ENCODE measurements around the gene CCDC33. TPM values are rescaled to one million over a fixed set of nuclear protein-coding genes. Genes with fewer than 3 reads are reported as not detected.
A peak's percentile ranks its signal among the peaks of the same experiment; 100 is the strongest.

Gene CCDC33
- total RNA-seq, 1 experiment from 2014 or later, result 10.6 TPM

DNA sequence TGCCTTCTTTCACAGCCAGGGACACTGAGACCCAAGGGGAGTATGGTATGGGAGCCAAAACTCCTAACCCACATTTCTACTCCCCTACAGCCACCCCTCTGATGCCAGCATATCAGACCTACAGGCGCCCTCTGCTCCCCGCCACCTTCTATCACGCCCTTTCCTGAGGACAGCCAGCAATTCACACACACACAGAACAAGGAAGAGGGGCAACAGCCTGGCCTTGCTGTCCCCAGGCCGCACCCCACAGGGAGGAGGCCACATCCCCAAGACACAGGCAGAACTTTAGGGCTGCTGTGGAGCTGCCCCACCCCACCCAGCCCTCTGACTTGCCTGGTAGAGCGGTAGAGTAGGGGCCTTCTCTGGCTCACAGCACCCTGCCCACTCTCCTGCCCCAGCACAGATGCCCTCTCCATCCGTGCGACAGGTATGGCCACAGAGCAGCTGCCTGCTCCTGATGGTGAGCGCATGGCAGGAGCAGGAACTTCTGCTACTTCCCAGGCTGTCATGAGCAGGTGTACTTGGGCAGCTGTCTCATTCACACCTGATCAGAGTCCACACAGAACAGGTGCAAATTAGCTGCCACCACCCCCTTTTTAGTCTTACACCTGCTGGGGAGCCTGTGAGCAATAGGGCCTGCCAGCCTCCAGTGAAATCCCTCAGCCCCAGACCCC, 33.4 kb downstream of the CCDC33 start (continued):
- TF ChIP-seq, protein P1, sequence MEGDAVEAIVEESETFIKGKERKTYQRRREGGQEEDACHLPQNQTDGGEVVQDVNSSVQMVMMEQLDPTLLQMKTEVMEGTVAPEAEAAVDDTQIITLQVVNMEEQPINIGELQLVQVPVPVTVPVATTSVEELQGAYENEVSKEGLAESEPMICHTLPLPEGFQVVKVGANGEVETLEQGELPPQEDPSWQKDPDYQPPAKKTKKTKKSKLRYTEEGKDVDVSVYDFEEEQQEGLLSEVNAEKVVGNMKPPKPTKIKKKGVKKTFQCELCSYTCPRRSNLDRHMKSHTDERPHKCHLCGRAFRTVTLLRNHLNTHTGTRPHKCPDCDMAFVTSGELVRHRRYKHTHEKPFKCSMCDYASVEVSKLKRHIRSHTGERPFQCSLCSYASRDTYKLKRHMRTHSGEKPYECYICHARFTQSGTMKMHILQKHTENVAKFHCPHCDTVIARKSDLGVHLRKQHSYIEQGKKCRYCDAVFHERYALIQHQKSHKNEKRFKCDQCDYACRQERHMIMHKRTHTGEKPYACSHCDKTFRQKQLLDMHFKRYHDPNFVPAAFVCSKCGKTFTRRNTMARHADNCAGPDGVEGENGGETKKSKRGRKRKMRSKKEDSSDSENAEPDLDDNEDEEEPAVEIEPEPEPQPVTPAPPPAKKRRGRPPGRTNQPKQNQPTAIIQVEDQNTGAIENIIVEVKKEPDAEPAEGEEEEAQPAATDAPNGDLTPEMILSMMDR (IDR thresholded peaks at IDR 0.05), result no peak
- TF ChIP-seq RELA (CRISPR knock-in tag; IDR thresholded peaks at IDR 0.05; ENCODE audit: borderline replicate concordance) (no peak), CDX4 (CRISPR knock-in tag; IDR thresholded peaks at IDR 0.05; ENCODE audit: borderline replicate concordance) (no peak)

- ChIA-PET CTCF (no interaction called here), POLR2A (no interaction called here)
- no peaks in the 10 kb centered on the region for H3K9me3 Mint-ChIP-seq
- no peak overlapping the region for H3K27ac Mint-ChIP-seq
- H3K4me1 Mint-ChIP-seq, result peaks cover 6% of the 10 kb centered on the region; the same call in 1 of the 2 replicates
- no peaks in the 10 kb centered on the region for H3K36me3 Mint-ChIP-seq
- no peak for ATAC-seq
- H3K27me3 Mint-ChIP-seq (ENCODE audit: low read depth), result 0 out of 2 replicates have a peak, but pooled peaks cover 3% of the 10 kb centered on the region
- no peak for DNase-seq (ENCODE audit: low spot score)
- no peak for TF ChIP-seq GRHL2 (CRISPR knock-in tag; IDR thresholded peaks at IDR 0.05; ENCODE audit: insufficient replicate concordance, severe bottlenecking)
- H3K4me3 Mint-ChIP-seq, result no peak overlapping the region
These were observed 34.0 kb downstream of the CCDC33 start for GRCh38 chr15:74270155-74270554.

- peaks cover 6% of the 10 kb centered on the region; the same call in 1 of the 2 replicates for H3K4me1 Mint-ChIP-seq
- DNase-seq (ENCODE audit: low spot score) (no peak), ATAC-seq (peak; percentile 46)
- H3K36me3 Mint-ChIP-seq, result no peaks in the 10 kb centered on the region
- no peaks in the 10 kb centered on the region for H3K9me3 Mint-ChIP-seq
- ChIA-PET CTCF (interaction anchor here (0.6 to 1.3 kb wide), 4 partner anchors 38 to 143 kb away, joined by 4 to 5 read pairs (median 5); no protein-coding TSS in a partner anchor), POLR2A (no interaction called here)
- peak overlapping the region; percentile 29; the same call in 1 of the 2 replicates for H3K27ac Mint-ChIP-seq
- 0 out of 2 replicates have a peak, but pooled peaks cover 3% of the 10 kb centered on the region for H3K27me3 Mint-ChIP-seq (ENCODE audit: low read depth)
- no peak overlapping the region for H3K4me3 Mint-ChIP-seq
- TF ChIP-seq ZNF423 (CRISPR knock-in tag; IDR thresholded peaks at IDR 0.05) (no peak), HMGXB4 (CRISPR knock-in tag; IDR thresholded peaks at IDR 0.05) (no peak), NR1H2 (CRISPR knock-in tag; IDR thresholded peaks at IDR 0.05) (no peak), NR3C1 (CRISPR knock-in tag; conservative IDR thresholded peaks at IDR 0.05; ENCODE audit: low read depth) (no peak), ATF1 (CRISPR knock-in tag; IDR thresholded peaks at IDR 0.05) (no peak), FOXP1 (CRISPR knock-in tag; IDR thresholded peaks at IDR 0.05; ENCODE audit: borderline replicate concordance) (no peak), ARID4B (CRISPR knock-in tag; IDR thresholded peaks at IDR 0.05; ENCODE audit: borderline replicate concordance) (no peak), ZNF263 (CRISPR knock-in tag; IDR thresholded peaks at IDR 0.05; ENCODE audit: low read depth) (no peak), ZBTB21 (CRISPR knock-in tag; IDR thresholded peaks at IDR 0.05; ENCODE audit: borderline replicate concordance) (no peak), TEAD1 (CRISPR knock-in tag; IDR thresholded peaks at IDR 0.05) (no peak), TEAD4 (CRISPR knock-in tag; IDR thresholded peaks at IDR 0.05) (no peak), ZNF425 (CRISPR knock-in tag; conservative IDR thresholded peaks at IDR 0.05) (no peak)
- TF ChIP-seq, protein P2, sequence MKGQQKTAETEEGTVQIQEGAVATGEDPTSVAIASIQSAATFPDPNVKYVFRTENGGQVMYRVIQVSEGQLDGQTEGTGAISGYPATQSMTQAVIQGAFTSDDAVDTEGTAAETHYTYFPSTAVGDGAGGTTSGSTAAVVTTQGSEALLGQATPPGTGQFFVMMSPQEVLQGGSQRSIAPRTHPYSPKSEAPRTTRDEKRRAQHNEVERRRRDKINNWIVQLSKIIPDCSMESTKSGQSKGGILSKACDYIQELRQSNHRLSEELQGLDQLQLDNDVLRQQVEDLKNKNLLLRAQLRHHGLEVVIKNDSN (CRISPR knock-in tag; IDR thresholded peaks at IDR 0.05), result no peak
These were observed 34.9 kb downstream of the CCDC33 start for GRCh38 chr15:74270854-74271520.

Data from WTC11 (cell line).